HEK293T (cell line): ENCODE measurements around the gene TNFRSF11A.

ENCODE experiments used
- CTCF ChIA-PET: fragments of 350-600 bp; formaldehyde crosslinking; extraction: SDS; loops from one replicate; lab custom pipeline; 2021; ENCODE audit warnings: antibody characterized with exemption, inconsistent platforms; lab: Yijun Ruan, JAX
- POLR2A ChIA-PET: fragments of 350-600 bp; formaldehyde crosslinking; extraction: SDS; loops from one replicate; lab custom pipeline; 2020; ENCODE audit warnings: antibody characterized with exemption, inconsistent platforms; lab: Yijun Ruan, JAX
- DNase-seq: peaks from one replicate; pipeline ENCODE4 v3.0.0; 2012; ENCODE audit warnings: mixed read lengths; ENCODE audit errors: extremely low spot score
- ARNT ChIP-seq: fragments of 450-650 bp; IDR thresholded peaks from 2 replicates; pipeline ENCODE4 v1.6.1; 2017; ENCODE audit warnings: mild to moderate bottlenecking
- BHLHE40 ChIP-seq: fragments of 450-650 bp; IDR thresholded peaks from 2 replicates; pipeline ENCODE4 v1.6.1; 2016; ENCODE audit warnings: mild to moderate bottlenecking, moderate library complexity, borderline replicate concordance
- CTBP1 ChIP-seq: fragments of 450-650 bp; IDR thresholded peaks from 2 replicates; pipeline ENCODE4 v1.6.1; 2016; ENCODE audit warnings: borderline replicate concordance
- ELF4 ChIP-seq: fragments of 450-650 bp; IDR thresholded peaks from 2 replicates; pipeline ENCODE4 v1.6.1; 2017; ENCODE audit warnings: antibody characterized with exemption
- FOXA1 ChIP-seq: fragments of 450-650 bp; IDR thresholded peaks from 2 replicates; pipeline ENCODE4 v1.6.1; 2016; ENCODE audit warnings: mild to moderate bottlenecking
- FOXK2 ChIP-seq: fragments of 450-650 bp; IDR thresholded peaks from 2 replicates; pipeline ENCODE4 v1.6.1; 2016; ENCODE audit warnings: mild to moderate bottlenecking
- FOXM1 ChIP-seq: fragments of 450-650 bp; IDR thresholded peaks from 2 replicates; pipeline ENCODE4 v1.6.1; 2017; ENCODE audit warnings: mild to moderate bottlenecking, borderline replicate concordance
- HDGF ChIP-seq: fragments of 450-650 bp; IDR thresholded peaks from 2 replicates; pipeline ENCODE4 v1.6.1; 2017; ENCODE audit warnings: antibody characterized with exemption, borderline replicate concordance
- L3MBTL2 ChIP-seq: fragments of 450-650 bp; conservative IDR thresholded peaks from 2 replicates; pipeline ENCODE4 v1.6.1; 2016; ENCODE audit warnings: mild to moderate bottlenecking
- LEF1 ChIP-seq: fragments of 450-650 bp; IDR thresholded peaks from 2 replicates; pipeline ENCODE4 v1.6.1; 2017; ENCODE audit warnings: mild to moderate bottlenecking, borderline replicate concordance
- NFRKB ChIP-seq: fragments of 450-650 bp; IDR thresholded peaks from 2 replicates; pipeline ENCODE4 v1.6.1; 2016; ENCODE audit warnings: mild to moderate bottlenecking, moderate library complexity
- PKNOX1 ChIP-seq: fragments of 450-650 bp; IDR thresholded peaks from 2 replicates; pipeline ENCODE4 v1.6.1; 2016
- SP1 ChIP-seq: fragments of 450-650 bp; IDR thresholded peaks from 2 replicates; pipeline ENCODE4 v1.6.1; 2017
- SUZ12 ChIP-seq: fragments of 450-650 bp; IDR thresholded peaks from 2 replicates; pipeline ENCODE4 v1.6.1; 2016; ENCODE audit warnings: mild to moderate bottlenecking
- TARDBP ChIP-seq: fragments of 450-650 bp; IDR thresholded peaks from 2 replicates; pipeline ENCODE4 v1.6.1; 2016
- ZNF384 ChIP-seq: fragments of 450-650 bp; IDR thresholded peaks from 2 replicates; pipeline ENCODE4 v1.6.1; 2016

TNFRSF11A gene

GRCh38 chr18:62388855-62389760 is 64.0 kb downstream of the TNFRSF11A start:
- ChIA-PET CTCF (no interaction called here), POLR2A (interaction anchor here (0.9 kb wide), 1 partner anchor 135 kb away, joined by 3 read pairs; no protein-coding TSS in a partner anchor)
- DNase-seq = no peak
- no peak for TF ChIP-seq SUZ12
- no peak for TF ChIP-seq L3MBTL2
- TF ChIP-seq TARDBP = no peak
- no peak for TF ChIP-seq SP1
- no peak for TF ChIP-seq FOXM1
- no peak for TF ChIP-seq FOXA1
- no peak for TF ChIP-seq BHLHE40
- TF ChIP-seq NFRKB = no peak
- no peak for TF ChIP-seq ELF4
- no peak for TF ChIP-seq ZNF384
- TF ChIP-seq CTBP1 = no peak
- TF ChIP-seq PKNOX1 = no peak
- no peak for TF ChIP-seq FOXK2
- no peak for TF ChIP-seq ARNT
- no peak for TF ChIP-seq LEF1

DNA sequence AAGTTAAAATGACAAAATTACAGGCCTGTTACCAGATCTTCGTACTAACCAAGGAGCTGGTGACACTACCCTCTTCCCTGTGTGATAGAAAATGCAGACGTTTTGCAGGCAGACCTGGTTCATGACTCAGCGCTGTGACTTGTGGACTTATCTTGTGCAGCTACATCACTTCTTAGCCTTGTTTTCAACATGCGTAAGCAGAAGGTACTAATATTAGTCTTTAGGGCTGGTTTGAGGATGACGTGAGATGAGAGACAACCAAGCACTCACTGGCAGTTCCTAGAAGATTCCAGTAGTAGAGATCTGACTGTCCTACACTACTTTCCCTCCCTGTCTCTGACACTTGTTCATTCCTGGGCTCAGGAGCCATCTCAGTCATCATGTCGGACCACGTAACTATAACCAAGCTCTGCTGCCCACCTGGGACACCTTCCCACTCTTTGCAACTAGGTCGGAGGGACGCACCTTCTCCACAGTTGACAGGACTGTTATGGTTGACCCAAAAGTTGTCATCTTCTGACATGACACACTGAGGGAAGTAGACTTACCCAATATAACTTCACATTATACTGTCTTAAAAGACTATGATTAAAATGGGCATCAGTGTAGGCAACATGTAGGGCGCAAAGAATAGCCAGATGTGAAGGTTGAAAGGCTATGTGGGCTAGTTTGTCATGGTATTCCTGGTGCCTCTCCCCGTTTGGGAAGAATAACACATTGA is 64.8 kb downstream of the TNFRSF11A start:
- TF ChIP-seq FOXK2 = no peak
- no peak for TF ChIP-seq LEF1
- TF ChIP-seq FOXM1 = no peak
- TF ChIP-seq BHLHE40 = no peak
- TF ChIP-seq L3MBTL2 = no peak
- ChIA-PET CTCF (no interaction called here), POLR2A (interaction anchor here (0.9 kb wide), 1 partner anchor 134 kb away, joined by 3 read pairs; no protein-coding TSS in a partner anchor)
- no peak for DNase-seq

DNA sequence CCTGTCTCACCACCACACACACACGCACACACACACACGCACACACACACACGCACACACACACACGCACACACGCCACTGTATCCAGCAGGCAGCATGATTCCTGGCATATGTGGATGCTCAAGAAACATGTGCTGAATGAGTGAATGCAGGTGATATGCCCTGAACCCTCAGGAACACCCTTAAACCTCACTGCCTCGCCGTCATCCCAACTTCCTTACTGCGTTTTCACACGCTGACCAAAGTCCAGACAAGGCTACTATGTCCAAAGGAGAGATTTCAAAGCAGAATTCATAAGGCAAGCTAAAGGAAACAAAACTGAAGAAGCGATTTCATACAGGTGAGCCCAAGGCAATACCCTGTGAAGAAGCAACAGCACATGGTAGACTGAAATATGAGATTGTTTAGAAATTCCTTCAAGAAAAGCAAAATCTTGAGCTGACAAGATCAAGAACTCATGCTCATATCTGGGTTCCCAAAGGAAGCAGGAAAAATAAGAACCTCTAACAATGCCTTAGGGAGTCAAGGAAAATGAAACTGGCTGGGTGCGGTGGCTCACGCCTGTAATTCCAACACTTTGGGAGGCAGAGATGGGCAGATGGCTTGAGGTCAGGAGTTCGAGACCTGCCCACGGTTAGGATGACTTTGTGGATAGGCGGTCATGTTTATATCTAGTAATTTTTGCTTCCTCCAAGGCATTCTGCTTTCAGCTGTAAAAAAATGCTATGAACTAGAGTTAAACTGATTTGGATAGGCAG is 69.1 kb downstream of the TNFRSF11A start:
- ChIA-PET CTCF (no interaction called here), POLR2A (no interaction called here)
- TF ChIP-seq FOXK2 (no peak), SP1 (no peak), FOXM1 (no peak), FOXA1 (no peak), L3MBTL2 (no peak), BHLHE40 (no peak), SUZ12 (no peak), ELF4 (no peak)
- no peak for DNase-seq

GRCh38 chr18:62396381-62396780 is 71.3 kb downstream of the TNFRSF11A start:
- DNase-seq = no peak
- ChIA-PET POLR2A (no interaction called here), CTCF (no interaction called here)
- no peak for TF ChIP-seq HDGF
- no peak for TF ChIP-seq ARNT
- TF ChIP-seq BHLHE40 = no peak
- no peak for TF ChIP-seq NFRKB
- TF ChIP-seq FOXA1 = no peak
- TF ChIP-seq SP1 = no peak
- TF ChIP-seq ELF4 = no peak
- TF ChIP-seq LEF1 = no peak
- TF ChIP-seq CTBP1 = no peak
- no peak for TF ChIP-seq FOXK2
- TF ChIP-seq FOXM1 = no peak
- TF ChIP-seq L3MBTL2 = no peak
- TF ChIP-seq PKNOX1 = no peak
- TF ChIP-seq TARDBP = no peak

GRCh38 chr18:62396967-62397366 is 71.9 kb downstream of the TNFRSF11A start:
- TF ChIP-seq HDGF (no peak), TARDBP (no peak), SUZ12 (no peak), FOXM1 (no peak), CTBP1 (no peak), ARNT (no peak), PKNOX1 (no peak)
- ChIA-PET CTCF (no interaction called here), POLR2A (no interaction called here)
- no peak for DNase-seq
